ENCODE data around the gene FXR2. TPM values are rescaled to one million over a fixed set of nuclear protein-coding genes. Genes with fewer than 3 reads are reported as not detected.

The FXR2 gene
- total and polyA plus RNA-seq, 2 experiments from 2014 or later: 10.9 to 24.4 TPM

- 0 out of 2 replicates have a peak overlapping the region, but pooled peaks have one; percentile 53 for H3K27ac Mint-ChIP-seq
- H3K36me3 Mint-ChIP-seq (ENCODE audit: low read depth): peaks cover 13% of the 10 kb centered on the region; the same call in 2 of the 3 replicates
- Histone ChIP-seq H3K27ac (ENCODE audit: low read depth) (no peak overlapping the region), H3K79me2 (replicated peaks; ENCODE audit: insufficient read depth) (peaks cover 4% of the 10 kb centered on the region; the same call in 1 of the 2 replicates), H3K9me2 (ENCODE audit: insufficient read depth) (no peaks in the 10 kb centered on the region), H3K4me3 (peak overlapping the region; percentile 97; the same call in 1 of the 2 replicates), H3K36me3 (ENCODE audit: insufficient read depth) (no peaks in the 10 kb centered on the region), H3F3A (replicated peaks; ENCODE audit: low read depth) (peaks cover 11% of the 10 kb centered on the region; the same call in 1 of the 2 replicates), H2AFZ (no peak overlapping the region), H3K4me2 (peak overlapping the region; percentile 90), H3K27me3 (ENCODE audit: insufficient read depth) (no peaks in the 10 kb centered on the region), H4K20me1 (replicated peaks; ENCODE audit: insufficient read depth) (no peaks in the 10 kb centered on the region), H3K4me1 (ENCODE audit: insufficient read depth) (peaks cover 7% of the 10 kb centered on the region)
- peaks cover 13% of the 10 kb centered on the region for H3K27me3 Mint-ChIP-seq (ENCODE audit: insufficient read depth, low read depth, poor library complexity)
- TF ChIP-seq ZNF114 (CRISPR knock-in tag; IDR thresholded peaks at IDR 0.05) (no peak), ETS1 (IDR thresholded peaks at IDR 0.05) (no peak), POLR2AphosphoS5 (IDR thresholded peaks at IDR 0.05; ENCODE audit: low read depth) (no peak), STAT1 (IDR thresholded peaks at IDR 0.05; ENCODE audit: unreplicated experiment) (no peak), ZNF462 (CRISPR knock-in tag; IDR thresholded peaks at IDR 0.05) (no peak), EZH2phosphoT487 (IDR thresholded peaks at IDR 0.05; ENCODE audit: unreplicated experiment) (no peak), CTCF (conservative IDR thresholded peaks at IDR 0.05; ENCODE audit: low read depth in 2 of 2) (no peak), ZNF331 (CRISPR knock-in tag; IDR thresholded peaks at IDR 0.05; ENCODE audit: low read depth) (no peak), JUNB (IDR thresholded peaks at IDR 0.05; ENCODE audit: unreplicated experiment) (no peak), REST (IDR thresholded peaks at IDR 0.05; ENCODE audit: unreplicated experiment) (no peak), EZH2 (IDR thresholded peaks at IDR 0.05; ENCODE audit: low read depth, unreplicated experiment) (no peak), CREB1 (CRISPR knock-in tag; IDR thresholded peaks at IDR 0.05; ENCODE audit: low read depth) (no peak)
- no peak for ATAC-seq
- DNase-seq (ENCODE audit: low spot score): no peak
- no peaks in the 10 kb centered on the region for H3K9me3 Mint-ChIP-seq
- peak overlapping the region; percentile 90 for H3K4me3 Mint-ChIP-seq
- peaks cover 9% of the 10 kb centered on the region for H3K4me1 Mint-ChIP-seq
Observed at GRCh38 chr17:7626307-7626706, 11.6 kb upstream of the FXR2 start.
